Measurements from ENCODE around the gene SYT14.

GRCh38 chr1:209931141-209931540 is 6.9 kb upstream of the SYT14 start:
- TF ChIP-seq CTCF (IDR thresholded peaks at IDR 0.05) (no peak), ZFX (IDR thresholded peaks at IDR 0.05; ENCODE audit: borderline replicate concordance) (no peak)
